ENCODE results near the gene CELF5. TPM values are rescaled to one million over a fixed set of nuclear protein-coding genes. Genes with fewer than 3 reads are reported as not detected.

Gene CELF5
- not detected in 2 replicates for total RNA-seq

GRCh38 chr19:3224346-3225168 lies at the start of gene CELF5:
CELF5 (plus strand) TSS chr19:3224661; CDS start chr19:3224740, 79 bp downstream.
- DNase-seq (ENCODE audit: low read depth in 2 of 2): peak in 1 of 2 donors; percentile 31

GRCh38 chr19:3175781-3176714 lies 48.4 kb upstream of the CELF5 start:
- peak in 1 of 2 donors; percentile 52 for DNase-seq (ENCODE audit: low read depth in 2 of 2)

- peak in 1 of 2 donors; percentile 33 for DNase-seq (ENCODE audit: low read depth in 2 of 2)
These were observed 47.6 kb upstream of the CELF5 start for GRCh38 chr19:3176715-3177501.

- no peak for DNase-seq (ENCODE audit: low read depth in 2 of 2)
These were observed 46.0 kb upstream of the CELF5 start, which contains the start of gene S1PR4 for GRCh38 chr19:3178377-3178972. S1PR4 (plus strand) TSS chr19:3178769; CDS start chr19:3178793, 24 bp downstream.

- DNase-seq (ENCODE audit: low read depth in 2 of 2): no peak
These were observed 45.3 kb upstream of the CELF5 start for GRCh38 chr19:3178973-3179738.

GRCh38 chr19:3179739-3180293 lies 44.6 kb upstream of the CELF5 start:
- no peak for DNase-seq (ENCODE audit: low read depth in 2 of 2)

- no peak for DNase-seq (ENCODE audit: low read depth in 2 of 2)
These were observed 40.5 kb upstream of the CELF5 start for GRCh38 chr19:3183721-3184641.

- peak; percentile 72 to 82 for DNase-seq (ENCODE audit: low read depth in 2 of 2)
These were observed 39.5 kb upstream of the CELF5 start for GRCh38 chr19:3184847-3185460.

GRCh38 chr19:3185461-3186159 lies 38.9 kb upstream of the CELF5 start, which contains the start of gene NCLN:
NCLN (plus strand) TSS chr19:3185930; CDS start chr19:3186031, 101 bp downstream.
- DNase-seq (ENCODE audit: low read depth in 2 of 2): peak; percentile 96 to 97

GRCh38 chr19:3186160-3186688 lies 38.2 kb upstream of the CELF5 start:
- peak; percentile 20 to 24 for DNase-seq (ENCODE audit: low read depth in 2 of 2)

- DNase-seq (ENCODE audit: low read depth in 2 of 2): peak in 1 of 2 donors; percentile 15
These were observed 37.4 kb upstream of the CELF5 start for GRCh38 chr19:3186891-3187661.

- no peak for DNase-seq (ENCODE audit: low read depth in 2 of 2)
These were observed 36.6 kb upstream of the CELF5 start for GRCh38 chr19:3187662-3188511.

- no peak for DNase-seq (ENCODE audit: low read depth in 2 of 2)
These were observed 35.5 kb upstream of the CELF5 start for GRCh38 chr19:3188627-3189596.

Measured in lung microvascular endothelial cell (primary cell).